Choroid plexus epithelial cell (primary cell): Measurements from ENCODE around the gene SINHCAF.

Experiments used
- DNase-seq: peaks from one replicate; pipeline ENCODE4 v3.0.0-alpha.2; 2010; ENCODE audit warnings: low read depth
- H3K4me3 ChIP-seq: 2 replicates; pipeline ENCODE4 v1.5.1; 2011; ENCODE audit warnings: low read depth, mild to moderate bottlenecking, control low read depth, low read length, moderate library complexity
- CTCF ChIP-seq: conservative IDR thresholded peaks from 2 replicates; pipeline ENCODE4 v1.5.1; 2011; ENCODE audit warnings: low read depth, mild to moderate bottlenecking, control low read depth, inconsistent platforms, low read length, moderate library complexity

Gene SINHCAF

DNA sequence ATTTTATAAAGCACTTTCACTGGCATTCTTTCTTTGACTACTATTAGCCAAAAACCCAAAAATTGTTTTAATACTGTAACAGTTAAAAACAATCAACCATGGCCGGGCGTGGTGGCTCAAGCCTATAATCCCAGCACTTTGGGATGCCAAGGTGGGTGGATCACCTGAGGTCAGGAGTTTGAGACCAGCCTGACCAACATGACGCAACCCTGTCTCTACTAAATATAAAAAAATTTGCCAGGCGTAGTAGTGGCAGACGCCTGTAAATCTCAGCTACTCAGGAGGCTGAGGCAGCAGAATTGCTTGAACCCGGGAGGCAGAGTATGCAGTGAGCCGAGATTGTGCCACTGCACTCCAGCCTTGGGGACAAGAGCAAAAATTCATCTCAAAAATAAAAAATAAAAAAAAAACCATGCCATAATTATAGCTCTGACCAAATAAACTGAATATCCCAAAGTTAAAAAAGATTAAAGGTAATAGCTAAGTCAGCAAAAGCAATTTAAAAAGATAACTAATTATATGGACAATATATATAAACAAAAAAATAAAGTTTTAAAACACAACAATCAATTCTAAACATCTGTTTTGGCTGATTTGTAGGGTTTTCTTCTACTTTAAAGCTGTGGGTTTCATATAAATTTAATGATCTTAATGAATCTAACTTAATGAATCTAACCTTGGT, 10.0 kb downstream of the SINHCAF start:
- TF ChIP-seq CTCF: no peak
- H3K4me3 ChIP-seq: no peak overlapping the region
- DNase-seq: no peak

GRCh38 chr12:31315044-31315715, 10.8 kb downstream of the SINHCAF start:
- peak; percentile 16 for DNase-seq
- TF ChIP-seq CTCF: no peak
- H3K4me3 ChIP-seq: no peak overlapping the region

GRCh38 chr12:31312431-31312830, 13.5 kb downstream of the SINHCAF start:
- H3K4me3 ChIP-seq: no peak overlapping the region
- no peak for TF ChIP-seq CTCF
- DNase-seq: no peak

GRCh38 chr12:31311634-31312258, 14.2 kb downstream of the SINHCAF start:
- no peak overlapping the region for H3K4me3 ChIP-seq
- no peak for DNase-seq
- TF ChIP-seq CTCF: no peak

DNA sequence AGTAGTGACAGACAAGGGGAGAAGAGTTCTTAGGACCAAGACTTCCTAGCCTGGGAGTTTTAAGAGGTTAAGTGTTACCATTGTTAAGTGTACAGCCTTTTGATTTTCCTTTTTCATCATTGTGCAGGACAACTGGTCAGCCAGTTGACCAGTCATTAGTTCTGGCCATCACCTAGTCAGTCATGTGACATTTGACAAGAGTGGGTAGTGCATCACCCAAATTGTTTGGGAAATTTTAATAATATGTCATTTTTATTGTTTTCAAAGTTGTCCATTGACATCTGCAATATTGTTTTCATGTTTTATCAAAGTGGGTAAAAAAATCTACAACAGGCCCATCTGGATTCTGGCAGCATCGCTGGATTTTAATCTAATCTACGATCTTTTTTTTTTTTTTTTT, 15.5 kb downstream of the SINHCAF start:
- H3K4me3 ChIP-seq: no peak overlapping the region
- DNase-seq: no peak
- TF ChIP-seq CTCF: no peak

DNA sequence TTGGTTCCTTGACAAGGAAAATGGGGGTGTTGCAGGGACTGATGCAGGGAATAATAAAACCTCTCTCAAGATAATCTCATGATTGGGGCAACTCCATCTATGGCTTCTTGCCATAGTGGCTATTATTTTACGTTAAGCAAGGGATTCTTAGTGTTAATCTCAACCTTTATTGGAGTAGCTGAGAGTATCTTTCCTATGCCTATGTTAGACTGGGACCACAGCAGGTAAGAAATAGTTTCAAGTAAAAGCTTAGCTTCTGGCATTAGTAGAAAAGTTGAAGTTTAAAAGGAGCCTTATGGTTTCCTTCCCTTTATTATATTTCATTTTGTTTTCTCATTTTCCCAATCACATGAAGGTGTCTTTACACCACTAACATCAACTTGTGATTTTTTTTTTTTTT, 16.7 kb downstream of the SINHCAF start:
- TF ChIP-seq CTCF: no peak
- H3K4me3 ChIP-seq: no peak overlapping the region
- DNase-seq: no peak
